Thymus (tissue), 11 donors: ENCODE results near the gene FOS. TPM values are rescaled to one million over a fixed set of nuclear protein-coding genes. Genes with fewer than 3 reads are reported as not detected.

Source experiments
- DNase-seq, 9 donors: peaks; one replicate each; pipeline ENCODE4 v3.0.0-alpha.2; 2013; ENCODE audit warnings: low spot score in 9 of 9, low read depth in 6 of 9, missing footprints in 1 of 9
- H3K27ac ChIP-seq, 2 donors: one replicate each; pipeline ENCODE4 v1.5.1; 2013; ENCODE audit warnings: control low read depth in 1 of 2, low read depth in 1 of 2, low read length in 1 of 2, mild to moderate bottlenecking in 1 of 2, moderate library complexity in 1 of 2
- H3K27me3 ChIP-seq, 2 donors: one replicate each; pipeline ENCODE4 v1.5.1; 2013; ENCODE audit warnings: low read length in 1 of 2; ENCODE audit not compliant: control insufficient read depth in 2 of 2, insufficient read depth in 1 of 2
- H3K36me3 ChIP-seq, 2 donors: one replicate each; pipeline ENCODE4 v1.5.1; 2013; ENCODE audit warnings: low read length in 1 of 2, mild to moderate bottlenecking in 1 of 2, moderate library complexity in 1 of 2; ENCODE audit not compliant: control insufficient read depth in 2 of 2, insufficient read depth in 2 of 2
- H3K4me1 ChIP-seq, 2 donors: one replicate each; pipeline ENCODE4 v1.5.1; 2013; ENCODE audit warnings: low read length in 2 of 2; ENCODE audit not compliant: control insufficient read depth in 2 of 2, insufficient read depth in 2 of 2
- H3K4me3 ChIP-seq, 2 donors: one replicate each; pipeline ENCODE4 v1.5.1; 2013; ENCODE audit warnings: low read length in 2 of 2, control low read depth in 1 of 2, mild to moderate bottlenecking in 1 of 2
- H3K9me3 ChIP-seq, 2 donors: one replicate each; pipeline ENCODE4 v1.5.1; 2013; ENCODE audit warnings: low read length in 1 of 2, mild to moderate bottlenecking in 1 of 2; ENCODE audit not compliant: control insufficient read depth in 2 of 2, insufficient read depth in 1 of 2
- WGBS: extraction: QIAGEN DNeasy Blood & Tissue Kit; methylation state at CpG from one replicate; pipeline ENCODE4 v1.1.7; 2013; 5-methylcytosine and 5-hydroxymethylcytosine counted together
- polyA plus RNA-seq: library from polyadenylated mRNA; stranded (reverse); fragments of 200-250 nt; gene quantifications from one replicate; pipeline ENCODE4 v1.2.3, GENCODE V29; 2013
- total RNA-seq: library from RNA; stranded (reverse); fragments of 120-200 nt; gene quantifications from one replicate; pipeline ENCODE4 v1.2.4, GENCODE V29; 2013
- donor health status: healthy.

FOS gene
- total and polyA plus RNA-seq, 2 donors, result 143 to 253 TPM

- Histone ChIP-seq H3K27ac (peak overlapping the region; percentile 27 to 72), H3K4me3 (no peak overlapping the region), H3K9me3 (no peaks in the 10 kb centered on the region), H3K36me3 (no peaks in the 10 kb centered on the region), H3K4me1 (peaks cover 32 to 52% of the 10 kb centered on the region in 2 donors), H3K27me3 (peaks cover 0 to 5% of the 10 kb centered on the region in 2 donors)
- 90% methylated on average over 7 of the region's 7 CpGs for WGBS
- no peak for DNase-seq
Observed at GRCh38 chr14:75246546-75247285, 31.9 kb upstream of the FOS start.

DNA sequence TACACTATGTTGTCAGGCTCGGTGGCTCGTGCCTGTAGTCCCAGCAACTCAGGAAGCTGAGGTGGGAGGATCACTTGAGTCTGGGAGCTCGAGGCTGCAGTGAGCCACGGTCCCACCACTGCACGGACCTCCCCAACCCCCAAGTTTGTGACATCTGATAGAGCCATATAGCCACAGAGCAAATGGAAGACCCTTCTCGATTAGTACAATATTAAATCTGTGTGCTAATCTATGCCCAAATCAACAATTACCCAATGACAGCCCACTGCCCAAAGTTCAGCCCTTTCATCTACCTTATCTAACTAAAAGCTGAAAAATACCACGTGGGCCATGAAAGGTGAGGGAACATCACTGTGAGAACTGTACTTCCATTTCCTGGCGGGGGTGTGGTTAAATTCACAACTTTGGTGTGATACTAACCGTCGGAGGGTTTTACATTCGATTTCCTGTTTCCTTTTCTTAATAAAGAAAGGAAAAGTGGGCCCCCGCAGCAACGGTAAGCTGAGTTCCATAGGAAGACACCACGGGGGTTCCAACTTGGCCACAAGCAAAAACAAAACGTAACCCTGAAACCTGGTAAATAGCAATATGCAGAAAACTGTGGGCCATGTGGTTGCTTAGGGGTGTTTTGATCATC is 31.2 kb upstream of the FOS start:
- Histone ChIP-seq H3K4me1 (peaks cover 32 to 52% of the 10 kb centered on the region in 2 donors), H3K27me3 (peaks cover 0 to 8% of the 10 kb centered on the region in 2 donors), H3K36me3 (no peaks in the 10 kb centered on the region), H3K27ac (peak overlapping the region; percentile 65 to 92), H3K9me3 (no peaks in the 10 kb centered on the region), H3K4me3 (peak overlapping the region in 1 of 2 donors; percentile 13)
- 4% methylated on average over 15 of the region's 15 CpGs for WGBS
- peak in 5 of 9 donors; percentile 71 to 91 (median 75) for DNase-seq

- H3K27me3 ChIP-seq, result peaks cover 0 to 11% of the 10 kb centered on the region in 2 donors
- H3K9me3 ChIP-seq, result no peaks in the 10 kb centered on the region
- peaks cover 32 to 51% of the 10 kb centered on the region in 2 donors for H3K4me1 ChIP-seq
- no peak for DNase-seq
- peak overlapping the region; percentile 65 to 92 for H3K27ac ChIP-seq
- 80% methylated on average over 6 of the region's 6 CpGs for WGBS
- no peaks in the 10 kb centered on the region for H3K36me3 ChIP-seq
- H3K4me3 ChIP-seq, result peak overlapping the region in 1 of 2 donors; percentile 13
Observed at GRCh38 chr14:75247939-75248338, 30.7 kb upstream of the FOS start.

DNA sequence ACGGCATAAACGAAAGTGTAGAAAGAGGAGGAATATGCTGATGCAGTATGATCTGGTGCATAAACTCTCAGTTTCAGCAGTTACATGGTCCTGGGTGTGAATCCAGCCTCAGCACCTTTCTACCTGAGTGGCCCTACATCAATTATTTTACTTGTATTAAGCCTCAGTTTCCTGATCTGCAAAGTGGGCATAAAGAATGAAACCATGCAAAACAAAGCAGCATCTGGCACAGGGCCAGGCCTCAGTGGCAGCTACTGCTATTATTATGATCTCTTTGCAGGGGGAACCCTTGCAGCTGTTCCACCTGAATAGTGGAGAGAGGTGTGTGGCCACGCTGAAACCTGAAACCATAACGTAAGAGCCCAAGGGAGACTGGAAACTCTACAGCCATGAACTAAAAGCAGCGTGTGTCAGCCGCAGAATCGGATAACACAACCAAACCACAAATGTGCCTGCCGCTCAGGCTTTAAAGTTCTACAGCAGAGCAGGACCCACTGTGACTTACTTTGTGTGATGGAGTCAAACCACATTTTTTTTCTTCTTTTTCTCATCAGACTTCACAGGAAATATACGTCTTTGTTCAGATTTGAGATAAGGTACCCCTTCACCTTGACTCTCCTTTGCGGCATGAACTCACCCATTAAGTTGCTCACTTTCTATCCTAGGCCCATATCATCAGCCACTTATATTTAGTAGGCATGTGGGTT is 29.2 kb upstream of the FOS start:
- peak overlapping the region; percentile 55 to 78 for H3K27ac ChIP-seq
- H3K9me3 ChIP-seq, result no peaks in the 10 kb centered on the region
- peaks cover 32 to 50% of the 10 kb centered on the region in 2 donors for H3K4me1 ChIP-seq
- DNase-seq, result peak in 7 of 9 donors; percentile 78 to 94 (median 82)
- H3K36me3 ChIP-seq, result no peaks in the 10 kb centered on the region
- 18% methylated on average over 10 of the region's 10 CpGs for WGBS
- no peak overlapping the region for H3K4me3 ChIP-seq
- peaks cover 0 to 18% of the 10 kb centered on the region in 2 donors for H3K27me3 ChIP-seq

DNA sequence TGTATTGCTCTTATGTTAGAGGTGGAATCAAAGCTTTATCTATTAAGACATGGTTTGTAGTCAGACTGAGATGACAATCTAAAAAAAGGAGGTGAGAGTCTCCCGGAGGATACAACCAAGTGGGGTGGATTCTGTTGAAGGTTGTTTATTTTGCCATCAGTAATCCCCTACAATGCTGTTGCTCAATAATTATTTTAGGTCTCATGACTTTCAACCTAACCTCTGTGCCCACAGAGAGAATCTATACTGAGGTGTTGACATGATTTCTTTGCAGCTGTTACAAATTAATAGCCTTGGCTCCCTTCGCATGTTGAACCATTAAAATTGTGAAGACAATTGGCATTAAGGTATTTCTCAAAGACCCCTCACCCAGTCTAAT is 28.7 kb upstream of the FOS start:
- H3K27ac ChIP-seq, result peak overlapping the region; percentile 55 to 75
- peaks cover 32 to 55% of the 10 kb centered on the region in 2 donors for H3K4me1 ChIP-seq
- H3K4me3 ChIP-seq, result no peak overlapping the region
- H3K27me3 ChIP-seq, result peaks cover 0 to 23% of the 10 kb centered on the region in 2 donors
- H3K36me3 ChIP-seq, result no peaks in the 10 kb centered on the region
- DNase-seq, result no peak
- no peaks in the 10 kb centered on the region for H3K9me3 ChIP-seq
- WGBS, result 53% methylated on average over 2 of the region's 2 CpGs

DNA sequence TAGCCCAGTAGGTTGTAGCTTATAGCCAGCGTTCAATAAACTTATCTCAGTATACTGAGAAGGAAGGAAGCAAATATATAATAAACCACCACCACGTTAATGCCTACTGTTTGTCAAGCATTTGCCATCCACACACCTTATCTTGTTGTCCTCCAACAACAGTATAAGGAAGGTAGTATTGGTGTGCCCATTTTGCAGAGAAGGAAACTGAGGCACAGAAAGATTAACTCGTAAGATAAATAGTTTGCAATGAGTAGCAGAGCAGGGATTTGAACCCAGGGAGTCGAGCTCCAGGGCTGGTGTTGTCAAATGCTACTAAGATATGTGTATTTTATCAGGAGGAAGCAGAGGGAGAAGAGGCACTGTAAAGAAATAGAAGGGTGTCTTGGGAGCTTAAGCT is 27.8 kb upstream of the FOS start:
- H3K4me1 ChIP-seq, result peaks cover 32 to 56% of the 10 kb centered on the region in 2 donors
- no peak overlapping the region for H3K4me3 ChIP-seq
- H3K27me3 ChIP-seq, result peaks cover 0 to 27% of the 10 kb centered on the region in 2 donors
- DNase-seq, result no peak
- no peak overlapping the region for H3K27ac ChIP-seq
- H3K36me3 ChIP-seq, result no peaks in the 10 kb centered on the region
- H3K9me3 ChIP-seq, result no peaks in the 10 kb centered on the region
- 92% methylated on average over 4 of the region's 4 CpGs for whole genome bisulfite sequencing

DNA sequence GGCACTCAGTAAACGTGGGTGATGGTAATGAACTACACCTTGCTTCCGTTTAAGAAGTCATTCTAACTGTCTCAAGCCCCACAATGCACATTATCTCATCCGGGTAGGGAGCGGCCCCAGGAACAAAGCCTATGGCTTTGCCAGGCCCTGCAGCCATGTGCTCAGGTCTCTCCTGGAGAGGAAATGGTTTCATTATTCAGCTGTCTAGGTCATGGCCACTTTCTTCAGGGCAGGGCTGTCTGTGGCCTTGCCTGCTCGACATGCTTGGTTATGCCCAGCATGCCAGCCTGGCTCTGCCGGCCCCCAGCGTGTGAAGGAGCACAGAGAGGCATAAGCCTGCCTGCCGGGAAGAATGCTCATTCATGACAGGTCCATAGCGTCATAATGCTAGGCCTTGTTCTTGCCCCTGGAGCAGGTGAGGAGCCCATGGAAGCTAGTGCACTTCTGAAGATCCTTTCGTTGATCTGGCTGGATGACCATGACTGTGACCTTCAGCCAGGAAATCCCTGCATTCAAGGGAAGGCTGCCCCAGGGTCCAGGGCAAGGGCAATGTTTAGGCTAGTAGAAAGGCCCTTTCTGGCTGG is 26.3 kb upstream of the FOS start:
- peaks cover 23 to 42% of the 10 kb centered on the region in 2 donors for H3K4me1 ChIP-seq
- no peak for DNase-seq
- no peak overlapping the region for H3K27ac ChIP-seq
- no peak overlapping the region for H3K4me3 ChIP-seq
- peaks cover 0 to 27% of the 10 kb centered on the region in 2 donors for H3K27me3 ChIP-seq
- 97% methylated on average over 10 of the region's 10 CpGs for WGBS
- no peaks in the 10 kb centered on the region for H3K9me3 ChIP-seq
- H3K36me3 ChIP-seq, result no peaks in the 10 kb centered on the region

DNA sequence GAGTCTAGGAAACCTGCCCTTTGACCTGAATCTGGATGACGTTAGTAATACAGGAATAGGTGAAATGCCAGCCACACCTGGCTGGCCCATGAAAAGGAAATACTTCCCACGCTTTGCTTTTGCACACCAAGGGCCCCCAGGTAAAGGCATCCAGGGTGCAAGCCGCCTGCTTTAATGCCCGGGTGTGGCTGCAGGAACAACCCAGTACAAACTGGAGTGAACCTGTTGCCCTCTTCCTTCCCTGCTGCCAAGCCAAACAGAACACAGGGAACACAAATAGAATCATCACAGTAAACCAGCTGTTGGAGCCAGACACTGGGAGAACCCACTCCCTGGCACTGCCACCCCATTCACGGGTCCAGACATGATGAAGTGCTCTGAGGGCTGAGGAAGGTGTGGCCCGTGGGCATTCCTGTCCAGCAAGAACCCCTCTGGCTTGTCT is 24.2 kb upstream of the FOS start:
- Histone ChIP-seq H3K4me1 (peaks cover 13 to 39% of the 10 kb centered on the region in 2 donors), H3K27me3 (peaks cover 0 to 27% of the 10 kb centered on the region in 2 donors), H3K27ac (no peak overlapping the region), H3K9me3 (no peaks in the 10 kb centered on the region), H3K36me3 (no peaks in the 10 kb centered on the region), H3K4me3 (no peak overlapping the region)
- 95% methylated on average over 6 of the region's 6 CpGs for WGBS
- no peak for DNase-seq
